Stomach (tissue), 9 donors: ENCODE data around the gene DCUN1D5. TPM values are rescaled to one million over a fixed set of nuclear protein-coding genes. Genes with fewer than 3 reads are reported as not detected.

ENCODE experiments used
- DNase-seq, 2 donors: peaks; one replicate each; pipeline versions ENCODE4 v3.0.0 to v3.0.0-alpha.2; 2013 to 2019
- H3K27ac ChIP-seq, 5 donors: fragments of 200-600 bp in 4 of 5; sonication (generic) in 4 of 5; one replicate each; pipeline ENCODE4 v1.5.1; 2013 to 2019; ENCODE audit warnings: mild to moderate bottlenecking in 1 of 5, moderate library complexity in 1 of 5
- H3K27me3 ChIP-seq, 3 donors: fragments of 200-600 bp; sonication (generic); one replicate each; pipeline ENCODE4 v1.5.1; 2017 to 2019; ENCODE audit warnings: mixed run types in 1 of 3
- H3K36me3 ChIP-seq, 4 donors: fragments of 200-600 bp; sonication (generic); 1 replicate in 3 of 4; 2 replicates in 1 of 4; pipeline ENCODE4 v1.5.1; 2016 to 2019
- H3K4me1 ChIP-seq, 4 donors: fragments of 200-600 bp; sonication (generic); one replicate each; pipeline ENCODE4 v1.5.1; 2016 to 2019
- H3K4me3 ChIP-seq, 4 donors: fragments of 200-600 bp; sonication (generic) in 3 of 4; one replicate each; pipeline ENCODE4 v1.5.1; 2016 to 2019; ENCODE audit warnings: mild to moderate bottlenecking in 1 of 4
- H3K9me3 ChIP-seq, 4 donors: fragments of 200-600 bp; sonication (generic); one replicate each; pipeline ENCODE4 v1.5.1; 2016 to 2019
- EP300 ChIP-seq: sonication (generic); formaldehyde crosslinking; IDR thresholded peaks from one replicate; pipeline ENCODE4 v1.6.1; 2017; ENCODE audit warnings: antibody characterized with exemption
- POLR2A ChIP-seq, 4 donors: fragments of 450-650 bp; IDR thresholded peaks; one replicate each; pipeline ENCODE4 v1.6.1; 2016; ENCODE audit warnings: antibody characterized with exemption in 4 of 4, control low read depth in 2 of 4, mild to moderate bottlenecking in 1 of 4, moderate library complexity in 1 of 4
- POLR2AphosphoS5 ChIP-seq, 3 donors: sonication (generic); formaldehyde crosslinking; IDR thresholded peaks; one replicate each; pipeline ENCODE4 v1.6.1; 2016; ENCODE audit warnings: antibody characterized with exemption in 3 of 3
- WGBS, 5 donors: extraction: QIAGEN DNeasy Blood & Tissue Kit in 3 of 5; methylation state at CpG; one replicate each; pipeline versions ENCODE4 v1.1.5 to v1.1.7; 2013 to 2018; 5-methylcytosine and 5-hydroxymethylcytosine counted together
- intact Hi-C: fragments of 100-400 bp; cut with DNase I; formaldehyde crosslinking; loops from one replicate; pipeline ENCODE4 v1.15.1; 2023; ENCODE audit warnings: low total_unique reads
- polyA plus RNA-seq, 3 donors: library from polyadenylated mRNA; stranded (reverse); fragments of 200-250 nt; gene quantifications; one replicate each; pipeline ENCODE4 v1.2.3, GENCODE V29; 2013
- total RNA-seq, 5 donors: library from RNA; depleted of rRNA; stranded (reverse); fragments of >200 nt; gene quantifications; one replicate each; pipeline versions ENCODE4 v1.1.0 to v1.2.3, GENCODE V29; 2014 to 2016
- TF ChIP-seq, protein P1 (sequence below), 7 experiments: fragments of 450-650 bp in 4 of 7; fragments of 200-600 bp in 3 of 7; sonication (generic) in 3 of 7; IDR thresholded peaks; one replicate each; pipeline ENCODE4 v1.5.1; 2016 to 2019; ENCODE audit warnings: antibody characterized with exemption in 7 of 7, control low read depth in 2 of 7, mild to moderate bottlenecking in 1 of 7
- donor health status: healthy with polysubstance abuse.
- donor health status: Bipolar disorder and iron deficiency.
- donor health status: healthy.

Gene DCUN1D5
- total and polyA plus RNA-seq, 8 donors: 13.2 to 75.3 (median 29.1) TPM

DNA sequence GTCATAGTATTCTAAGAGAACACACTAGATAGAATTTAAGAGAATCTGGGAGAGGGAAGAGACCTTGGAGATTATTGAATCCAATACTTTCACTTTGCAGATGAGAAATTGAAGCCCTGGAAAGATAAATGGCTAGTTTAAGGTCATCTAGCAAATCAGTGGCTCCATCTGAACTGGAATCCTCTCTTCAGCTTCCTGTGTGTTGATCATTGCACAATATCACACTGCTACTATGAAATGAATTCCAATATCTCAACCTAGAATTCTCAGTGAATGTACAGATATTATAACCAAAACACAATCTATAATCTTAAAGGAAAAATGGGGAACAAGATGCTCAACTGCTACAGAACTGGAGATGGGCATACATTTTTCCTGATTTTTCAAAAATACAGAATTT is 44.1 kb downstream of the DCUN1D5 start:
- Histone ChIP-seq H3K4me3 (no peak overlapping the region), H3K27ac (no peak overlapping the region), H3K27me3 (no peaks in the 10 kb centered on the region), H3K36me3 (no peaks in the 10 kb centered on the region), H3K4me1 (no peaks in the 10 kb centered on the region), H3K9me3 (no peaks in the 10 kb centered on the region)
- no peak for DNase-seq
- intact Hi-C loops: no loop called here
- no peak for TF ChIP-seq POLR2AphosphoS5 (IDR thresholded peaks at IDR 0.05)
- TF ChIP-seq POLR2A (IDR thresholded peaks at IDR 0.05): no peak
- no peak for TF ChIP-seq EP300
- TF ChIP-seq, protein P1, sequence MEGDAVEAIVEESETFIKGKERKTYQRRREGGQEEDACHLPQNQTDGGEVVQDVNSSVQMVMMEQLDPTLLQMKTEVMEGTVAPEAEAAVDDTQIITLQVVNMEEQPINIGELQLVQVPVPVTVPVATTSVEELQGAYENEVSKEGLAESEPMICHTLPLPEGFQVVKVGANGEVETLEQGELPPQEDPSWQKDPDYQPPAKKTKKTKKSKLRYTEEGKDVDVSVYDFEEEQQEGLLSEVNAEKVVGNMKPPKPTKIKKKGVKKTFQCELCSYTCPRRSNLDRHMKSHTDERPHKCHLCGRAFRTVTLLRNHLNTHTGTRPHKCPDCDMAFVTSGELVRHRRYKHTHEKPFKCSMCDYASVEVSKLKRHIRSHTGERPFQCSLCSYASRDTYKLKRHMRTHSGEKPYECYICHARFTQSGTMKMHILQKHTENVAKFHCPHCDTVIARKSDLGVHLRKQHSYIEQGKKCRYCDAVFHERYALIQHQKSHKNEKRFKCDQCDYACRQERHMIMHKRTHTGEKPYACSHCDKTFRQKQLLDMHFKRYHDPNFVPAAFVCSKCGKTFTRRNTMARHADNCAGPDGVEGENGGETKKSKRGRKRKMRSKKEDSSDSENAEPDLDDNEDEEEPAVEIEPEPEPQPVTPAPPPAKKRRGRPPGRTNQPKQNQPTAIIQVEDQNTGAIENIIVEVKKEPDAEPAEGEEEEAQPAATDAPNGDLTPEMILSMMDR (IDR thresholded peaks at IDR 0.05): no peak

DNA sequence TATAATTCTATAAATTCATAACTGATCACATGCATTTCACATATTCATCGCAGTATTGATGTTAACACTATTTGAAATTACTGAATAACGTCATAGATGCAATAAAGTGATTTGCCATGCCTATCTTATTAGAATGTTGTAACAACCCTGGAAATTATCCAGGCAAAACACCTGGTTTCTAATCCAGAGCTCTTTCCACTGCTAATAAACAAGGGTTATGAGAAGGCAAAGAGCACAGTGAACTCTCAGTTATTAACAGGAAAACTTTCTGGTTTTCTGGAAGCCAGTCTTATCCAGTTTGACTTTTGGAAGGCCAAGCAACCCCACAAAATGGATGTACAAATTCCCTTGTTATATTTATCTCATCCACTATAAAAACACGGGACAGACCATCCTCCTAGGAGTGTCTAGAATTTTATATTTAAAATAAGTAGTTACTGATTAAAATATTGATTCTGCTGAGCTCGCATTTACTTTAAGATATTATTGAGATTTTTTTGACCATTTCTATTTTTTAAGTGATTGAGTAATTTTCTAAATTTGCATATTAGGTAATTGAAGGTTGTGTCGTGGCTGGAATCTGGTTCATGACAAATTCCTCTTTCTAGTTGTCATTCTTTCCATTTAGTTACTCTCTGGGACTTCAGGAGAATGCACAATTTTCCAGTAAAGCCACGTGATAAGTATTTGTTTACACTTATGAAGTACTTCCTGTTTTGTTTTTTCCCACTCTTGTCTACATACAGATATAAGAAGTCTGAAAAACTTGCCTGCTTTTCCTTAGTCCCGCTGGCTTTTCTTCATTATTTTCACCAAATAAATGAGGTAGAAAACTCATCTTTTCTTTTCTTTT is 47.9 kb downstream of the DCUN1D5 start:
- no peak for DNase-seq
- Histone ChIP-seq H3K4me3 (no peak overlapping the region), H3K27me3 (no peaks in the 10 kb centered on the region), H3K4me1 (no peaks in the 10 kb centered on the region), H3K9me3 (no peaks in the 10 kb centered on the region), H3K36me3 (no peaks in the 10 kb centered on the region), H3K27ac (no peak overlapping the region)
- WGBS, 5 donors: 65 to 70% (median 68%) methylated on average over 7 of the region's 7 CpGs
- TF ChIP-seq POLR2A (IDR thresholded peaks at IDR 0.05) (no peak), EP300 (no peak), POLR2AphosphoS5 (IDR thresholded peaks at IDR 0.05) (no peak)
- TF ChIP-seq, protein P1 (IDR thresholded peaks at IDR 0.05): no peak
- intact Hi-C loops: no loop called here

DNA sequence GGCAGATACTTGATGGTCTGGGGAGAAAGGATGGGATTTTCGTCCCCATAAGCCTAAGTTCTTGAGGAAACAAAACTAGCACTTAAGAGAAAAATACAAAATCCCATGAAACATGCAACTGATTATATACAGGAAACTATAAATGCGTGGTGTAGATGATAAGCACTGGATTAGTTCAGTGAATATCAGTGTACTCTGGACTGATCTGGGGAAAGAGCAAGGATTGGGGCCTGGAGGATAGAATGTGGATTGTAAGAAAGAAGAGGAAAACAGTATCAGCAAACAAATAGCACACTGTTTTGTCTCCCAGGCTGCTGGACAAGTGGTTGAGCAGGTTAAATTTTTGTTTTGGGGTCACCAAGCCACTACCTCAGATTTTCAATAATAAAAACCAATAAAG is 49.8 kb downstream of the DCUN1D5 start:
- no peaks in the 10 kb centered on the region for H3K27me3 ChIP-seq
- DNase-seq: no peak
- no peaks in the 10 kb centered on the region for H3K4me1 ChIP-seq
- no peaks in the 10 kb centered on the region for H3K36me3 ChIP-seq
- H3K27ac ChIP-seq: no peak overlapping the region
- WGBS, 5 donors: 61 to 76% (median 63%) methylated on average over 2 of the region's 2 CpGs
- TF ChIP-seq EP300 (no peak), POLR2A (IDR thresholded peaks at IDR 0.05) (no peak), POLR2AphosphoS5 (IDR thresholded peaks at IDR 0.05) (no peak)
- TF ChIP-seq, protein P1 (IDR thresholded peaks at IDR 0.05): no peak
- H3K4me3 ChIP-seq: no peak overlapping the region
- no peaks in the 10 kb centered on the region for H3K9me3 ChIP-seq
- intact Hi-C loops: no loop called here

DNA sequence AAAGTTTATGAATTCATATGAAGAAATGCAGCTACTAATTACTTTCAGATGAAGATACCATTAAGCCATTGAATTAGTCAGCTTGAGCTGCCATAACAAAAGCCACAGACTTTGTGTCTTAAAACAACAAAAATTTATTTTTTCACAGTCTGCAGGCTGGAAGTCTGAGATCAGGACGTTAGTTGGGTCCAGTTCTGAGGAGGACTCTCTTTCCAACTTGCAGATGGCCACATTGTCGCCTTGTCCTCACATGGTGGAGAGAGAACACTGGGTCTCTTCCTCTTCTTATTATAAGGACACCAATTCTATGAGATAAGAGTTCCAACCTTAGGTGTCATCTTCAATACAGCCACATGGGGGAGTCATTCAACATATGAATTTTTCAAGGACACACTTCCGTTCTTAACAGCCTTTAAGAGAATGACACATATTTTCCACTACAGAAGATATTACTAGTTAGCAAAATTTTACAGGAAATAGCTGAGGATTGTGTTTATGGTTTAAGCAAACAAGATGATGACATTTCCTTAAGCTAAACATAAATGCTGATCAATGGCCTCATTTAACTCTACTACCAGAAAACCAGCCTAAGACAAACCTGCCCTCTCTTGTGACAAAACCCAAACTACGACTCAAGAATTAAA is 56.0 kb downstream of the DCUN1D5 start:
- DNase-seq: peak in 1 of 2 donors; percentile 80
- WGBS, 5 donors: 22 to 32% (median 24%) methylated on average over 4 of the region's 4 CpGs
- no peak overlapping the region for H3K4me3 ChIP-seq
- intact Hi-C loops: no loop called here
- peak in 1 of 3 donors; percentile 37 for TF ChIP-seq POLR2AphosphoS5 (IDR thresholded peaks at IDR 0.05)
- TF ChIP-seq EP300: no peak
- TF ChIP-seq, protein P1 (IDR thresholded peaks at IDR 0.05): peak in 5 of 7 experiments; percentile 25 to 48 (median 42)
- TF ChIP-seq POLR2A (IDR thresholded peaks at IDR 0.05): no peak
- no peak overlapping the region for H3K27ac ChIP-seq
- H3K27me3 ChIP-seq: no peaks in the 10 kb centered on the region
- H3K9me3 ChIP-seq: no peaks in the 10 kb centered on the region
- no peaks in the 10 kb centered on the region for H3K36me3 ChIP-seq
- peaks cover 0 to 6% (median 0%) of the 10 kb centered on the region in 4 donors for H3K4me1 ChIP-seq
